SK-N-MC (cell line): ENCODE measurements around the gene RYR1.

Experiments
- EZH2 ChIP-seq: fragments of 200-600 bp; sonication (generic); IDR thresholded peaks from one replicate; pipeline ENCODE4 v1.6.1; 2017; ENCODE audit warnings: antibody characterized with exemption
- FOXP2 ChIP-seq: optimal IDR thresholded peaks from 2 replicates; pipeline ENCODE3; 2011; ENCODE audit warnings: mild to moderate bottlenecking, moderate library complexity; ENCODE audit not compliant: insufficient read depth; ENCODE audit errors: extremely low read length, control extremely low read depth
- POLR2AphosphoS5 ChIP-seq: IDR thresholded peaks from 2 replicates; pipeline ENCODE4 v1.6.1; 2012; ENCODE audit warnings: mild to moderate bottlenecking, low read depth, low read length, borderline replicate concordance

- TF ChIP-seq EZH2: no peak
- TF ChIP-seq POLR2AphosphoS5: no peak
- TF ChIP-seq FOXP2: no peak
Measured at GRCh38 chr19:38513762-38514167, 80.3 kb downstream of the RYR1 start.
